ENCODE data around the gene MEN1. TPM values are rescaled to one million over a fixed set of nuclear protein-coding genes. Genes with fewer than 3 reads are reported as not detected.

The MEN1 gene
- total and polyA plus RNA-seq, 2 of the 13 experiments (the other 11 are each of a cell fraction or from before 2014, with no cell fraction given), result 20.5 to 27.3 TPM

GRCh38 chr11:64777449-64778222, 32.7 kb downstream of the MEN1 start (continued):
- TF ChIP-seq, protein P1, sequence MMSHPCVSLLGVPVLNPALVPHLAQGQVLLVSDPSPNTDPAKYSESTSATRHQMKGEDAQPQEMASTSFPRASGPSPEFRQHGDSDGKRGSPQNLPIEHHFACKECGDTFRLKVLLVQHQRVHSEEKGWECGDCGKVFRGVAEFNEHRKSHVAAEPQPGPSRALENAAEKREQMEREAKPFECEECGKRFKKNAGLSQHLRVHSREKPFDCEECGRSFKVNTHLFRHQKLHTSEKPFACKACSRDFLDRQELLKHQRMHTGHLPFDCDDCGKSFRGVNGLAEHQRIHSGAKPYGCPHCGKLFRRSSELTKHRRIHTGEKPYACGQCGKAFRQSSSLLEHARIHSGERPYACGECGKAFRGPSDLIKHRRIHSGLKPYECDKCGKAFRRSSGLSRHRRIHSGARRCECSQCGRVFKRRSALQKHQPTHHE (CRISPR knock-in tag; IDR thresholded peaks at IDR 0.05; ENCODE audit: borderline replicate concordance), result no peak
- TF ChIP-seq ARNTL (CRISPR knock-in tag; IDR thresholded peaks at IDR 0.05) (no peak), ZNF556 (CRISPR knock-in tag; IDR thresholded peaks at IDR 0.05; ENCODE audit: borderline replicate concordance) (no peak), CHCHD3 (CRISPR knock-in tag; IDR thresholded peaks at IDR 0.05) (no peak), ZNF350 (CRISPR knock-in tag; IDR thresholded peaks at IDR 0.05; ENCODE audit: borderline replicate concordance, low read depth) (no peak), BATF2 (CRISPR knock-in tag; IDR thresholded peaks at IDR 0.05) (no peak), ZFP41 (CRISPR knock-in tag; IDR thresholded peaks at IDR 0.05; ENCODE audit: borderline replicate concordance) (no peak), ZNF570 (CRISPR knock-in tag; IDR thresholded peaks at IDR 0.05; ENCODE audit: borderline replicate concordance) (no peak), CBFB (CRISPR knock-in tag; IDR thresholded peaks at IDR 0.05) (no peak), ZNF546 (CRISPR knock-in tag; conservative IDR thresholded peaks at IDR 0.05) (no peak), MAFG (CRISPR knock-in tag; IDR thresholded peaks at IDR 0.05) (no peak), ZNF256 (CRISPR knock-in tag; conservative IDR thresholded peaks at IDR 0.05) (no peak), ZNF883 (CRISPR knock-in tag; IDR thresholded peaks at IDR 0.05; ENCODE audit: not compliant biosample characterization) (peak; percentile 66), CHD2 (IDR thresholded peaks at IDR 0.05; ENCODE audit: low read depth, low read length) (no peak), ETV5 (CRISPR knock-in tag; IDR thresholded peaks at IDR 0.05; ENCODE audit: borderline replicate concordance) (no peak), TAF1 (CRISPR knock-in tag; IDR thresholded peaks at IDR 0.05) (peak; percentile 49; the same call in 1 of the 2 replicates)
- TF ChIP-seq, protein P2, sequence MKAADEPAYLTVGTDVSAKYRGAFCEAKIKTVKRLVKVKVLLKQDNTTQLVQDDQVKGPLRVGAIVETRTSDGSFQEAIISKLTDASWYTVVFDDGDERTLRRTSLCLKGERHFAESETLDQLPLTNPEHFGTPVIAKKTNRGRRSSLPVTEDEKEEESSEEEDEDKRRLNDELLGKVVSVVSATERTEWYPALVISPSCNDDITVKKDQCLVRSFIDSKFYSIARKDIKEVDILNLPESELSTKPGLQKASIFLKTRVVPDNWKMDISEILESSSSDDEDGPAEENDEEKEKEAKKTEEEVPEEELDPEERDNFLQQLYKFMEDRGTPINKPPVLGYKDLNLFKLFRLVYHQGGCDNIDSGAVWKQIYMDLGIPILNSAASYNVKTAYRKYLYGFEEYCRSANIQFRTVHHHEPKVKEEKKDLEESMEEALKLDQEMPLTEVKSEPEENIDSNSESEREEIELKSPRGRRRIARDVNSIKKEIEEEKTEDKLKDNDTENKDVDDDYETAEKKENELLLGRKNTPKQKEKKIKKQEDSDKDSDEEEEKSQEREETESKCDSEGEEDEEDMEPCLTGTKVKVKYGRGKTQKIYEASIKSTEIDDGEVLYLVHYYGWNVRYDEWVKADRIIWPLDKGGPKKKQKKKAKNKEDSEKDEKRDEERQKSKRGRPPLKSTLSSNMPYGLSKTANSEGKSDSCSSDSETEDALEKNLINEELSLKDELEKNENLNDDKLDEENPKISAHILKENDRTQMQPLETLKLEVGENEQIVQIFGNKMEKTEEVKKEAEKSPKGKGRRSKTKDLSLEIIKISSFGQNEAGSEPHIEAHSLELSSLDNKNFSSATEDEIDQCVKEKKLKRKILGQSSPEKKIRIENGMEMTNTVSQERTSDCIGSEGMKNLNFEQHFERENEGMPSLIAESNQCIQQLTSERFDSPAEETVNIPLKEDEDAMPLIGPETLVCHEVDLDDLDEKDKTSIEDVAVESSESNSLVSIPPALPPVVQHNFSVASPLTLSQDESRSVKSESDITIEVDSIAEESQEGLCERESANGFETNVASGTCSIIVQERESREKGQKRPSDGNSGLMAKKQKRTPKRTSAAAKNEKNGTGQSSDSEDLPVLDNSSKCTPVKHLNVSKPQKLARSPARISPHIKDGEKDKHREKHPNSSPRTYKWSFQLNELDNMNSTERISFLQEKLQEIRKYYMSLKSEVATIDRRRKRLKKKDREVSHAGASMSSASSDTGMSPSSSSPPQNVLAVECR (CRISPR knock-in tag; IDR thresholded peaks at IDR 0.05; ENCODE audit: borderline replicate concordance), result 0 out of 2 replicates have a peak, but pooled peaks have one; percentile 34
- TF ChIP-seq, protein P3, sequence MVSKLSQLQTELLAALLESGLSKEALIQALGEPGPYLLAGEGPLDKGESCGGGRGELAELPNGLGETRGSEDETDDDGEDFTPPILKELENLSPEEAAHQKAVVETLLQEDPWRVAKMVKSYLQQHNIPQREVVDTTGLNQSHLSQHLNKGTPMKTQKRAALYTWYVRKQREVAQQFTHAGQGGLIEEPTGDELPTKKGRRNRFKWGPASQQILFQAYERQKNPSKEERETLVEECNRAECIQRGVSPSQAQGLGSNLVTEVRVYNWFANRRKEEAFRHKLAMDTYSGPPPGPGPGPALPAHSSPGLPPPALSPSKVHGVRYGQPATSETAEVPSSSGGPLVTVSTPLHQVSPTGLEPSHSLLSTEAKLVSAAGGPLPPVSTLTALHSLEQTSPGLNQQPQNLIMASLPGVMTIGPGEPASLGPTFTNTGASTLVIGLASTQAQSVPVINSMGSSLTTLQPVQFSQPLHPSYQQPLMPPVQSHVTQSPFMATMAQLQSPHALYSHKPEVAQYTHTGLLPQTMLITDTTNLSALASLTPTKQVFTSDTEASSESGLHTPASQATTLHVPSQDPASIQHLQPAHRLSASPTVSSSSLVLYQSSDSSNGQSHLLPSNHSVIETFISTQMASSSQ (IDR thresholded peaks at IDR 0.05; ENCODE audit: low read depth), result no peak
- TF ChIP-seq, protein P3 (CRISPR knock-in tag; IDR thresholded peaks at IDR 0.05; ENCODE audit: borderline replicate concordance), result no peak

Data from HepG2 (cell line).